GM18519 (cell line): ENCODE measurements around the gene HLA-DRB5.
"Not testable (repeated sequence)": the region's sequence is repeated elsewhere in the genome, so short reads cannot be mapped to it uniquely, and the experiment has no call there.

Experiments
- ATAC-seq: cut with Tn5 transposase; IDR thresholded peaks from one replicate; pipeline ENCODE4 v1.9.1; 2021; ENCODE audit warnings: mild to moderate bottlenecking, moderate library complexity; ENCODE audit not compliant: unreplicated experiment, low FRiP score

Gene HLA-DRB5

DNA sequence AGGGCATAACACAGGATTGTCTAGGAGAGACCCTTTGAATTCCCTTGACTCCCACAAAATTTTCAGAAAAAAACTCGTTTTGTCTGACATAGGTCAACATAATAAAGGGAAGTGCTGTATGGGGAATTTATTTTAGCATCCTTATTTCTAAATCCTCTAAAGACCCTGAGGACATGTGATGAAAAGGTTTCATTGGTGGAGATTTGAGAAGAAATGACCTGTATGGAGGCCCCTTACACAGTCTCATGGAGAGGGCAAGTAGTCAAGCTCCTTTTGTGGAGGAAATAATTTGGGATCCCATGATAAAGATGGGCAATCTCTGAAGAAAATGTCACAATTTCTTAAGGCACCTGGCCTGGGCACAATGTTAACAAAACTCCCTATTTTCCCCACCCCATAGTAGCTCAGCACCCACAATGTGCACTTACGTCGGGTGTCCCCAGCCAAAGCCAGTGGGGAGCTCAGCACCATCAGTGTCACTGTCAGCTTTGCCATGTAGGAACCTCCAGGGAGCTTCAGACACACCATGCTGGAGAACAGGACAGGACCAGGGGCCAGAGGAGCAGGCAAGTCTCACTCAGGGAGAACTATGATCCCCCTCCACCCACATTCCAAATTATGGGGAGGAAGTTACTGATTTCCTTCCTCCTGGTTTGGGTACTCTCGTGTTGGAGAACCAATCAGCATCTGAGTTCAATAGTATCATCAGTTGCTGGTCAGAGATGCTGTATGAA, at the start of gene HLA-DRB5:
TSS of gene HLA-DRB5 (minus strand) at position 591 of the 734 bp plus-strand sequence. CDS start at position 528, 63 bp downstream.
- no peak for ATAC-seq

DNA sequence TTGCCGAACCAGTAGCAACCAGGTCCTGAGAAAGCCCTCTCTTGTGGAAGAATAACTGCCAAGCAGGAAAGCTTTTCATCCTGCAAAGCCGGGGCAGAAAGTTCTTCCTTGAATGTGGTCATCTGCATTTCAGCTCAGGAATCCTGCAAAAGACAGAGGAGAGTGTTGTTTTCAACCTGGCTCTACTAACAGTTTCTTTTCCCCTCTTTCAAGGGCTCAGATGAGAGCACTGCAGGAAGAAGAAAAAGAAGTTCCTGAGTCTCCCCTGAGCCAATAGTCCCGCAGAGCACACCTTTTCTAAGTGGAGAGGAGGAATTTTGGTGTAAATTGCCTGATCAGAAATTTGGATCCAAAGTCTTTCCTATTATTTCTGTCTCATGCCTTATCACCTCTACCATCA, 48.9 kb upstream of the HLA-DRB5 start:
- ATAC-seq = no peak

DNA sequence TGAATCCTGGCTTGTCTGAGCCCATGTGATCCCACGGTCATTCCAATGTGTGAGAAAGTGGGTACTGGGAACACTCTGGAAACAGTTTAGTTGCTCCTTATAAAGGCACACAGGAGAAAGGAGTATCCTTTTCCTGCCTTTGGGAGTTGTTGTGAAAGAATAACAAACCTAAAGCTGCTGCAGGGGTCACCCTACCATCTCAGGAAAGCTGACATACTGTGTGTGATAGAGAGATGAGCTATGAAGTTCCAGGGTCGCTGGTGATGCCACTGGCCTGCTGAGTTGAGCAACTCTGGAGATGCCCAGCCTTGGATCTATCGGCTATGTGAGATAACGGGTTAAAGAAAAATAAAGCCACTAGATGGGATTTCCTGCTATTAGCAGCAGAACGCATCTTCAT, 47.4 kb upstream of the HLA-DRB5 start:
- ATAC-seq = not testable (repeated sequence)

DNA sequence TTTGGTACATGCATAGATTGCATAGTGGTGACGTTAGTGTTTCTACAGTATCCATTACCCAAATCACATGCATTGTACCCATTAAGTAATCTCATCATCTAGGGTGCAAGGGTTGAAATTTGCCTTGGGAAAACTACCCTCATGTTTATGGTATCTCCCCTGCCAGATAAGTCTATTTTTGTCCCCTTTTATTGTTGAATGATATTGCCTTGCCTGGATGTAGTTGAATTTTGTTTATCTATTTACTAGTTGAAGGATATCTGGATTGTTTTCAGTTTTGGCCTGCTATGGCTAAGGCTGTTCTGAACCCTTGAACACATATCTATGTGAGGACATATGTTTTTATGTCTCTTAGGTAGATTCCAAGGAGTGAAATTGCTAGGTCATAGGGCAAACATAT, 46.2 kb upstream of the HLA-DRB5 start:
- ATAC-seq = no peak

DNA sequence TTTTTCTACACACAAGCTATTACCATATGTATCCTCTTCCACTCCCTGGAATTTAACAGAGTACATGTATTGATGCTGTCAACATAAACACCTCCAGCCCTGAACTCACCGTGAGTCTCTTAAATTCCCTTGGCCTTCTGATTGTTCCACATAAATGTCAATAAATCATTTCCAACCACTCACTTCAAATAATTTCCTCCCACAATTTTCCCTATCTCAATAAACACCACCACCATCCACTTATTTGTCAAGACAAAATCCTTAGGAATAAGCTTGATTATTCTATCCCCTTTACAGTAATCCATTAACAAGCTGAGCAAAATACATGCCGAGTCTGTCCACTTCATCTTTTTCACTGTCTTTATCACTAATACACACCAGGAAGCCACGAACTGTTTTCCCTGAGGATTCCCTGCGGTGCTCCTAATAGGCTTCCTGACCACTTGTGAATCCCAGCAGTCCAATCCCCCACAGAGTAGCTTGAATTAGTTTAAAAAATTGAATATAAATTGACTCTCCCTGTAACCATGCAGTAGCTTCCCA, 40.3 kb upstream of the HLA-DRB5 start:
- no peak for ATAC-seq

DNA sequence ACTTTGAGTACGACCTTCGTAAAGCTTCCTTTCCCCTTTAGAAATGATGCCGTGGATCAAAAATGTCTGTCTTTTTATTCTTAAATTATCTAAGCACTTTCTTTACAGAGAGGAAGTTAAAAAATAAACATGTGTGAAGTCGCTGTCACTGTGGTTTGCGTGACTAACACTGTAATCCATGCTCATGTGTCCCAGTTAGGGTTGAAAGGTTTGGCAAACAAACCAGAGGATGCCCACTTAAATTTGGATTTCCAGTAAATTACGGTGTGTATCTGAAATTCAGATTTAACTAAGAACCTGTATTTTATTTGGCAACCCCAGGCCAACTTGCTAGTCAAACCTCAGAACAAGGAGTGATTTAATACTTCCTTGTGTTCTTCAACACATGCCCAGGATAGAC, 38.5 kb upstream of the HLA-DRB5 start:
- no peak for ATAC-seq

DNA sequence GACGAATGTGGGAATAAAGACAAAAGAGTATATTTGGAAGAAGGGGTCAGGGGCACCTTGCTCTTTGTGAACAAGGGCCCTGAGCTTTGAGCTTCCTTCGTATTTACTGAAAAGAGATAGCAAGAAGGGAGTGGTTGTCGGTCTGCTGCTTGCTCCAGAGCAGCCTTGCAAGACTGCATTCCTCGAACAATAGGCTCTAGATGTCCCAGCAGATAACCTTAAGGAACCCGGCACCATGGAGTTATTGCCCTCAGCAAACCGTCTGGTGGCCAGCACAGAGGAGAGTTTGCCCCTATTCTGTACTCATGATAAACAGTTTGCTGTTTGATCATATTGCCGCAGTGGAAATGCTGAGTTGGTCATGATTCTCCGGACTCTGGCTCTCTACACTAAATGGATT, 36.9 kb upstream of the HLA-DRB5 start:
- no peak for ATAC-seq

DNA sequence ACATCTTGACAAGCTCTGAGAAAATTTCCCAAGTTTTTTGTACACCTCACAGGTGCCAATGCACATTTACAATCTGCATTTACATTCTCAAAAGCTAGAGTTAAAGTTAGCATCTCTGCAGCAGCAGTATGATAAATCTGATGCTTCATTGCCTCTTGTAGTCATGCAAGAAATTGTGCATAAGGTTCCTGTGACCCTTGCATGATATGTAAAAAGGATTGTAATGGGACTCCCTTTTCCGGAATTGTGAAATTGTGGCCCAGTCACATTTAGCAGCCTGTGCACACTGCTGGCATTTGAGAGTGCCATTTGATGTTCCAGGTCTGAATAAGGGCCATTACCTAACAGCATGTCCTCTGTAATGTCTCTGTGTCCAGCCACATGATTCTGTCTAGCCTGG, 35.4 kb upstream of the HLA-DRB5 start:
- no peak for ATAC-seq

DNA sequence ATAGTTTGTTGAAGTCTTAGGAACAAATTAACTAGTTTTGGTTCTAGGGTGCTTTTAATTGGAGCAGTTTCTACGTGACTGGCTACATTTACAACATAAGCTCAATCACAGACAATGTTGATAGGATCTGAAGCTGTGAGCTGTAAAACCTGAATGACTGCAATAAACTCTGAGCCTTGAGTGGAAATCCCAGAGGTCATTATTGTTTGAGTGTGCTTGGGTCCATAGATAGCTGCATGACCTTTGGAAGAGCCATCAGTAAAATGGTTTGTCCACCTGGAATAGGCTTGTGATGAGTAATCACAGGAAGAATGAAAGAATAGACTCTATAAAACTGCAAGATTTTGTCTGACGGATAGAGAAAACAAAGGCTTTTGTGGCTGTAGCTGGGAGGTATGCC, 32.9 kb upstream of the HLA-DRB5 start:
- no peak for ATAC-seq

DNA sequence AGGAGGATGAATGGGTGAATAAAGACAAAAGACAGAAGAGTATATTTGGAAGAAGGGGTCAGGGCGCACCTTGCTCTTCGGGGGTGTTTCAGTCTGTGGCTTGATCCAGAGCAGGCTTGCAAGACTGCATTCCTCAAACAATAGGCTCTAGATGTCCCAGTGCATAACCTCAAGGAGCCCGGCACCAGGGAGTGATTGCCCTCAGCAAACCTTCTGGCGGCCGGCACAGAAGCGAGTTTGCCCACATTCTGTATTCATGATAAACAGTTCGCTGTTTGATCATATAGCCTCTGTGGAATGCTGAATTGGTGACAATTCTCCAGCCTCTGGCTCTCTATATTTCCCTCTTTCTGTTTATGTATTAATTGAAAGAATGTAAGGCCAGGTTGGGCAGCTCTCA, 29.7 kb upstream of the HLA-DRB5 start:
- no peak for ATAC-seq

DNA sequence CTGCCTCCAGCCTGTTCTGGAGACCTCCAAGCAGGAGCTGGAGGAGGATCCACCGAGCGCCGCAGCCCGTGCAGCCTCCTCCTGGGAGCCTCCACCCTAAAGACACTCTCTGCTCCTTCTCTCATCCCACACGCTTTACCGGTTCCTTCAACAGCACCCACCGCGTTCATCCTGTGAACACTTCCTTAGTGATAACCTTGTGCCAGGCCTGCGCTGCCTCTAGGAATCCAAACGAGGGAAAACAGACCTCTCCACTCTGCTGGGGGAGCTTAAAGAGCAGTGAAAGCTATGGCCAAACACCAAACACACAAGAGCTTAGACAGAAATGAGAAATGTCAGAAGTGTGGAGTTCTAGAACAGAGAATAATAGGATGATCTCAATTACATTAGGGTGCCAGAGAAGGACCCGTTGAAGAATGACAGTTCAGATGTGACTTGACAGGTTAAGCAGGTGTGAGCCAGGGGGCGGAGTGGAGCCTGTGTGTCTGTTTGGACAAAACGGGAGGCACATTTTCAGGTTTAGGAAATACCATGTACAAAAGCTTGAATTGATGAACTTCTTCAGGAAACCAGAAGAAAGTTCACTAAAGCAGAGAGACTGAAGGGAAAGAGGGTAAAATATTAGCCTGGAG, 28.5 kb upstream of the HLA-DRB5 start:
- ATAC-seq = no peak

DNA sequence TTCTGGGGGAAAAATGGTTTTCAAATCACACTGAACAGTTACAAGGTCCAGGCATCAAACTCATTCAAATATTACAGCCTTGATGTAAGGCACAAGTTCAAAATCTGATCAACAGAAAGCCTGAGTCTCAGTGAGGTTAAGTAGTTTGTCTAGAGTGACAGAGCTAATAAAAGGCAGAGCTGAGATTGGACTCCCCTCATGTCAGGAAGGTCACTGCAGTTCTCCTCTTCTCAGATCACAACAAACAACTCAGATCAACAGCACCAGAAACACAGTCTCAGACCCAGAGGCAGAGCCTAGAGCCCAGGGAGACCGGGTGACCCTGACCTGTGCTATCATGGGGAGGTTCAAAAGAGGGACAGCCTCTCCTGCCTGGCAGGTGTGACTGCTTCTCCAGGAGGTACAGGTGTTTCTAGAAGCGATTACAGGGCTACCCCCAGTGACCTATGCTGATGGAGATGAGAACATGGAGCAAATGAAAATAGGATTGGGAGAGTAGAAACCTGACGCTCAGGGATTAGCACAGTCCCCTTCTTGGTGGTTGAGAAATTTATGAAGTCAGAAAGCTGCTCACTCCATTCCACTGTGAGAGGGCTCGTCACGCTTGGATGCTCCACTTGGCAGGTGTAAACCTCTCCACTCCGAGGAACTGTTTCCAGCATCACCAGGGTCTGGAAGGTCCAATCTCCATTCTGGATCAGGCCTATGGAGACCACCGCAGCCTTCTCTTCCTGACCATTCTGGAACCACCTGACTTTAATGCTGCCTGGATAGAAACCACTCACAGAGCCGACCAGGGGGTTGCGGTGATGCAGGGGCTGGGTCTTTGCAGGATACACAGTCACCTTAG, 24.3 kb upstream of the HLA-DRB5 start:
- ATAC-seq = no peak

DNA sequence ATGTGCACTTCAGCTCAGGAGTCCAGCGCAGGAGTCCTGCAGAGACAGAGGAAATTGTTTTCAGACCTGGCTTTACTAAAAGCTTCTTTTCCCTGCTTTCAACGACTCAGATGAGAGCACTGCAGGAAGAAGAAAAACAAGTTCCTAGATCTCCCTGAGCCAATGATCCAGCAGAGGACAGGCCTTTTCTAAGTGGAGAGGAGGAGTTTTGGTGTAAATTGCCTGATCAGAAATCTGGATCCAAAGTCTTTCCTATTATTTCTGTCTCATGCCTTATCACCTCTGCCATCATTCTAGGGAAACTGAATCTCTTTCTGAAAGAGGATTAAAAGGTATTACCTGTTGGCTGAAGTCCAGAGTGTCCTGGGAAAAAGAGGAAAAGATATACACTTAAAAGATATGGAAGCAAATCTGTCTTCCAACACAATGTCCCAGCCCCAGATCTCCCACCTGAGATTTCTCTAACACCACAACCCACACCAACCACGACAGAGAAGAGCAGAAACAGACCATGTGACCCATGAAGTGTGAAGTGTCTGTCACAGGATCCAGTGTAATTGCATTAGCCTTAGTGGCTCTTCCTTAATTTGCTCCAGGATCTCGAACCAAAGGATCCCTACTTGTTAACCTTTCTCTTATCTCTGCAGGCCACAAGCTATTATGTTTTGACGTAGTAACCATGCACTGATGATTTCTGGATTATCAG, 23.1 kb upstream of the HLA-DRB5 start:
- ATAC-seq = no peak

DNA sequence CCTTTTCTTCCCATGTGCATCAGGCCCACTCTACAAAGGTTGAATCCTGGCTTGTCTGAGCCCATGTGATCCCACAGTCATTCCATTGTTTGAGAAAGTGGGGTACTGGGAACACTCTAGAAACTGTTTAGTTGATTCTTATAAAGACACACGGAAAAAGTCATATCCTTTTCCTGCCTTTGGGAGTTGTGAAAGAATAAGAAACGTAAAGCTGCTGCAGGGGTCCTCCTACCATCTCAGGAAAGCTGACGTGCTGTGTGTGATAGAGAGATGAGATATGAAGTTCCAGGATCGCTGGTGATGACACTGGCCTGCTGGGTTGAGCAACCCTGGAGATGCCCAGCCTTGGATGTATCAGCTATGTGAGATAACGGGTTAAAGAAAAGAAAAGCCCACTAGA, 21.3 kb upstream of the HLA-DRB5 start:
- no peak for ATAC-seq

DNA sequence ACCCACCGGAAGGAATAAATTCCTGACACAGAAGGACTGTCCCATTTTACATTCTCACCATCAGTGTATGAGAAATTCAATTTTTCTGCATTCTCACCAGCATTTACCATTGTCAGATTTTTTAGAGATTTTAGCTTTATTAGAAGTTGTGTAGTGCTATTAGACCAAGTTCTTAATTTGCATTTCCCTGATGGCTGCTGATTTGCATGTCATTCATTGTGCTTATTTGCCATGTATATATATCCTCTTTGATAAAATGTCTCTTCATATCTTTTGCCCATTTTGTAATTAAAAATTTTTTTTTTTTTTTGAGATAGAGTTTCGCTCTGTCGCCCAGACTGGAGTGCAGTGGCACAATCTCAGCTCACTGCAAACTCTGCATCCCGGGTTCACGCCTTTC, 9.8 kb upstream of the HLA-DRB5 start:
- no peak for ATAC-seq

DNA sequence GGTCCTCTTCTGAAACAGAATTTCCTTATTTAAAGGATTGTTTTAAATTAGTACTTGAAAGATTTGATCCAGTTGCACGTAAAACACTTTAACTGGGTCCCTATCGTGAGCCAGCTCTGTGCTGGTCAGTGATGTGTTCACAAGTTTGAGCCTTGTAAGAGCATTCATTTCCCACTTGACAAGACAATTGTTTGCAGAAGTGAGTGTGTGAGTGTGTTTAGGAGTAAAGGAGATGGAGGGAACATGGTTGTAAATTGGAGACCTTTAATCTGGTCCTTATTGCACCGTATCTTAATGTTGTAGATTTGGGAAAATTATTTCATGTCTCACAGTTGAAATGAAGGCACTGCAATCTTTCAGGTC, 325 bp upstream of the HLA-DRB5 start:
- ATAC-seq = not testable (repeated sequence)

DNA sequence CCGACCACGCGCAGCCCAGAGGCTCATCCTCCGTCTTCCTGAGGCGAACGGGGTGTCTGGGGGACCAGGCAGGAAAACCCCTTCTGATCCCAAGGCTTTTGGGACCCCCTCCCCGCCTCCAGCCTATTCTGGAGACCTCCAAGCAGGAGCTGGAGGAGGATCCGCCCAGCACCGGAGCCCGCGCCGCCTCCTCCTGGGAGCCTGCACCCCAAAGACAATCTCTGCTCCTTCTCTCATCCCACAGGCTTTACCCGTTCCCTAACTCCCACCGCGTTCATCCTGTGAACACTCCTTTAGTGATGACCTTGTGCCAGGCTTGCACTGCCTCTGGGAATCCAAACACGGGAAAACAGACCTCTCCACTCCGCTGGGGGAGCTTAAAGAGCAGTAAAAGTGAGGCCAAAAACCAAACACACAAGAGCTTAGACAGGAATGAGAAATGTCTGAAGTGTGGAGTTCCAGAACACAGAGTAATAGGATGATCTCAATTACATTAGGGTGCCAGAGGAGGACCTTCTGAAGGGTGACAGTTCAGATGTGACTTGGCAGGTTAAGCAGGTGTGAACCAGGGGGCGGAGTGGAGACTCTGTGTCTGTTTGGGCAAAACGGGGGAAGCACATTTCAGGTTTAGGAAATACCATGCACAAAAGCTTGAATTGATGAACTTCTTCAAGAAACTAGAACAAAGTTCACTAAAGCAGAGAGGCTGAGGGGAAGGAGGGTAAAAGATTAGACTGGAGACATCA, 7.6 kb downstream of the HLA-DRB5 start:
- no peak for ATAC-seq

DNA sequence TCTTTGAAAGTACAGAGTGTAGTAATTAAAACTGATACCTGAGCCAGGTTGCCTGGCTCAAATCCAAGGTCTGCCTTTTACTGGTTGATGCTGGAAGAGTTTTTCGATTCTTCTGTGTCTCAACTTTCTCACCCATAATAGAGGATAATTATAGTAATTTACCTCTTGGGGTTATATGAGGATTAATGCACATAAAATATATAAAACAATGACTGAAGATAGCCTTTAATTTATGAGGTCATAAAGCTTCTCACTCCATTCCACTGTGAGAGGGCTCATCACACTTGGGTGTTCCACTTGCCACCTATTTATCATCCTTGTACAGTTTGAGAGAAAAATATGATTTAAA, 10.2 kb downstream of the HLA-DRB5 start:
- no peak for ATAC-seq

DNA sequence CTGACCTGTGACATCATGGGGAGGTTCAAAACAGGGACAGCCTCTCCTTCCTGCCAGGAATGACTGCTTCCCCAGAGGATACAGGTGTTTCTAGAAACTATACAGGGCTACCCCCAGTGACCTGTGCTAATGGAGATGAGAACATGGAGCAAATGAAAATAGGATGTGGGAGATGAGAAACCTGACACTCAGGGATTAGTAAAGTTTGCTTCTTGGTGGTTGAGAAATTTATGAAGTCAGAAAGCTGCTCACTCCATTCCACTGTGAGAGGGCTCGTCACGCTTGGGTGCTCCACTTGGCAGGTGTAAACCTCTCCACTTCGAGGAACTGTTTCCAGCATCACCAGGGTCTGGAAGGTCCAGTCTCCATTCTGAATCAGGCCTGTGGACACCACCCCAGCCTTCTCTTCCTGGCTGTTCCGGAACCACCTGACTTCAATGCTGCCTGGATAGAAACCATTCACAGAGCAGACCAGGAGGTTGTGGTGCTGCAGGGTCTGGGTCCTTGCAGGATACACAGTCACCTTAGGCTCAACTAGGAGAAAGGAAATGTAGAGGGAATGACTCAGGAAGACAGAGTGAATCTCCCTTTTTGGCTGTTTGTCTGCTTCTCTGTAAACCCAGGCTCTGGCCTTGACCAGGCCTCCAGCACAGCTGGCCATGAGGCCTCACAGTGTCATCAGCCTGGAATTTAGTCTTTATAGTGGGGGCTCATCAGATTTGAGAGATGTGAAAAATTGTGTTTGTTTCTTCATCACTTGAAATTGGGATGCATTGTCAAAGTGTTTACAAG, 10.8 kb downstream of the HLA-DRB5 start:
- ATAC-seq = no peak
